Esophagus muscularis mucosa (tissue), 3 donors: ENCODE data around the gene RAD51B.

Experiments used
- CTCF ChIP-seq, 3 experiments: fragments of 200-600 bp in 2 of 3; fragments of 450-650 bp in 1 of 3; sonication (generic) in 2 of 3; IDR thresholded peaks; one replicate each; pipeline ENCODE4 v1.5.1; 2017 to 2019; ENCODE audit warnings: antibody characterized with exemption in 3 of 3, mild to moderate bottlenecking in 2 of 3, moderate library complexity in 1 of 3
- POLR2A ChIP-seq: fragments of 450-650 bp; IDR thresholded peaks from one replicate; pipeline ENCODE4 v1.6.1; 2017; ENCODE audit warnings: antibody characterized with exemption, moderate library complexity, mild to moderate bottlenecking, low read depth

DNA sequence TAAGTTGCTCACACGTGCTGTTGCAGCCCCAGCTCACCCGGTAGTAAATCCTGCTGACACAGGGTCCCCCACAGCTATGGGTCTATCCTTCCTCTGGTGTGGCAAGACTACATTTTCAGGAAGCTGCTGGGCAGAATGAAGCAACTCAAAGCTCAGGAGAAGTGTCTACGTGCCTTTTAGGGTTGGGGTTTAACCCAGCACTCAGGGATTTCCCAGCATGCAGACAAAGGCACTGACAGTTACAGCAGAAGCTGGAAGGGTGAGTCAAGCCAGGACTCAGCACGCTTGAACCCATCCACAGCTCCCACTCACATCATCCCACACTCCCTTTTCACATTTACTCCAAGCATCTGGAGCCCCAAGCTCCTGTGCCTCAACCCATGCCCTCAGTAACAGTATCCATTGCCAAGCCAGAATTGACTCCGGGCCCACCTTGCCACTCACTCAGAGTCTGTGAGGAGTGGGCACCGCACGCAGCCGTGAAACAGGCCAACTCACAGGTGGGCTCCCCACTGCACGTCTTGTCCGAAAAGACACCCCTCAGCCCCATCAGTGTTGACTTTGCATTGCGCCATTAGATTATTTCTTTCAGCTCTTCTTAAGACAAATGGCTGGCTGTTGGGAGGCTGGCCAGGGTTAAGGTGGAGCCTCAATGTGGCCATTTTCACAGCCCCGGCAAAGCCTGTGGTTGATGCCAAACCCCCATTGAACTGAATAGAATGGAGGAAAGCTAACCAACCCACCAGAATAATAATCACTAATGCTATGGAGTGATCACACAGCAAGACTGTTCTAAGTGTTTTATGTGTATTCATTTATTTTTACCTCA, 913.7 kb downstream of the RAD51B start:
- TF ChIP-seq POLR2A: no peak
- no peak for TF ChIP-seq CTCF (IDR thresholded peaks at IDR 0.05)
